ENCODE data around the gene SPSB3. TPM values are rescaled to one million over a fixed set of nuclear protein-coding genes. Genes with fewer than 3 reads are reported as not detected.

SPSB3 gene
- total and polyA plus RNA-seq, 4 donors, result 27.7 to 60.5 (median 37.8) TPM

DNA sequence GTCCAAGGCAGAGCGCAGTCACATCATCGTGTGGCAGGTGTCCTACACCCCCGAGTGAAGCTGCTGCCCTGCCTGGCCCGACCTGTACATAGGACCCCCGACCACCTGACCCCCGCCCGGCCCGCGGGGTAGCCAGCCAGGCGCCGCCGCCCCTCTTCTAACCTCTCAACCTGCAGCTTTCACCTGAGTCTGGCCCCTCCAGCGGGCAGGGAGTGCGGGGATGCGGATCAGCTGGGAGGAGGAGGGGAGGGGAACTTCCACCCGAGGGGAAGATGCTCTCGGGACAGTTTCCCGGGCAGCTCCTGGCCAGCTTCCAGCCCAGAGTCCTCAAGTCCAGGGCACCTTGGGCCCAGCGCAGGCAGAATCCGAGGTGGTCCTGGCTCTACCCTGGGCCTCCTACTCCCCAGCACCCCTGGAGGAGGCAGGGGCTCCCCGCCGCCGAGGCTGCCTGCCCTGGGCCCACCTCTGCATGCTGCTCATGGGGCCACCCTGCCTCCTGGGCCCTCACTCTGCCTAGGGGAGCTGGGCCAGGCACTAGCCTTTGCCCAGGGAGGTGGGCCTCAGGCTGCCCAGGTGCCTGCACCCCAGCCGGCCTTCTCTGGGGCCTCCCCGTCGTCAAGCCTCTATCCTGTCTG is 13.5 kb downstream of the SPSB3 start:
- TF ChIP-seq, protein P1, sequence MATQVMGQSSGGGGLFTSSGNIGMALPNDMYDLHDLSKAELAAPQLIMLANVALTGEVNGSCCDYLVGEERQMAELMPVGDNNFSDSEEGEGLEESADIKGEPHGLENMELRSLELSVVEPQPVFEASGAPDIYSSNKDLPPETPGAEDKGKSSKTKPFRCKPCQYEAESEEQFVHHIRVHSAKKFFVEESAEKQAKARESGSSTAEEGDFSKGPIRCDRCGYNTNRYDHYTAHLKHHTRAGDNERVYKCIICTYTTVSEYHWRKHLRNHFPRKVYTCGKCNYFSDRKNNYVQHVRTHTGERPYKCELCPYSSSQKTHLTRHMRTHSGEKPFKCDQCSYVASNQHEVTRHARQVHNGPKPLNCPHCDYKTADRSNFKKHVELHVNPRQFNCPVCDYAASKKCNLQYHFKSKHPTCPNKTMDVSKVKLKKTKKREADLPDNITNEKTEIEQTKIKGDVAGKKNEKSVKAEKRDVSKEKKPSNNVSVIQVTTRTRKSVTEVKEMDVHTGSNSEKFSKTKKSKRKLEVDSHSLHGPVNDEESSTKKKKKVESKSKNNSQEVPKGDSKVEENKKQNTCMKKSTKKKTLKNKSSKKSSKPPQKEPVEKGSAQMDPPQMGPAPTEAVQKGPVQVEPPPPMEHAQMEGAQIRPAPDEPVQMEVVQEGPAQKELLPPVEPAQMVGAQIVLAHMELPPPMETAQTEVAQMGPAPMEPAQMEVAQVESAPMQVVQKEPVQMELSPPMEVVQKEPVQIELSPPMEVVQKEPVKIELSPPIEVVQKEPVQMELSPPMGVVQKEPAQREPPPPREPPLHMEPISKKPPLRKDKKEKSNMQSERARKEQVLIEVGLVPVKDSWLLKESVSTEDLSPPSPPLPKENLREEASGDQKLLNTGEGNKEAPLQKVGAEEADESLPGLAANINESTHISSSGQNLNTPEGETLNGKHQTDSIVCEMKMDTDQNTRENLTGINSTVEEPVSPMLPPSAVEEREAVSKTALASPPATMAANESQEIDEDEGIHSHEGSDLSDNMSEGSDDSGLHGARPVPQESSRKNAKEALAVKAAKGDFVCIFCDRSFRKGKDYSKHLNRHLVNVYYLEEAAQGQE (IDR thresholded peaks at IDR 0.05), result no peak
- TF ChIP-seq, protein P2, sequence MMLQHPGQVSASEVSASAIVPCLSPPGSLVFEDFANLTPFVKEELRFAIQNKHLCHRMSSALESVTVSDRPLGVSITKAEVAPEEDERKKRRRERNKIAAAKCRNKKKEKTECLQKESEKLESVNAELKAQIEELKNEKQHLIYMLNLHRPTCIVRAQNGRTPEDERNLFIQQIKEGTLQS (IDR thresholded peaks at IDR 0.05), result no peak
- TF ChIP-seq, protein P3, sequence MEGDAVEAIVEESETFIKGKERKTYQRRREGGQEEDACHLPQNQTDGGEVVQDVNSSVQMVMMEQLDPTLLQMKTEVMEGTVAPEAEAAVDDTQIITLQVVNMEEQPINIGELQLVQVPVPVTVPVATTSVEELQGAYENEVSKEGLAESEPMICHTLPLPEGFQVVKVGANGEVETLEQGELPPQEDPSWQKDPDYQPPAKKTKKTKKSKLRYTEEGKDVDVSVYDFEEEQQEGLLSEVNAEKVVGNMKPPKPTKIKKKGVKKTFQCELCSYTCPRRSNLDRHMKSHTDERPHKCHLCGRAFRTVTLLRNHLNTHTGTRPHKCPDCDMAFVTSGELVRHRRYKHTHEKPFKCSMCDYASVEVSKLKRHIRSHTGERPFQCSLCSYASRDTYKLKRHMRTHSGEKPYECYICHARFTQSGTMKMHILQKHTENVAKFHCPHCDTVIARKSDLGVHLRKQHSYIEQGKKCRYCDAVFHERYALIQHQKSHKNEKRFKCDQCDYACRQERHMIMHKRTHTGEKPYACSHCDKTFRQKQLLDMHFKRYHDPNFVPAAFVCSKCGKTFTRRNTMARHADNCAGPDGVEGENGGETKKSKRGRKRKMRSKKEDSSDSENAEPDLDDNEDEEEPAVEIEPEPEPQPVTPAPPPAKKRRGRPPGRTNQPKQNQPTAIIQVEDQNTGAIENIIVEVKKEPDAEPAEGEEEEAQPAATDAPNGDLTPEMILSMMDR (IDR thresholded peaks at IDR 0.05; ENCODE audit: low read depth, low read length, missing input control), result no peak
- TF ChIP-seq FOXA2 (IDR thresholded peaks at IDR 0.05) (no peak), SP1 (IDR thresholded peaks at IDR 0.05) (no peak), JUND (IDR thresholded peaks at IDR 0.05) (no peak), TAF1 (conservative IDR thresholded peaks at IDR 0.05) (no peak), YY1 (IDR thresholded peaks at IDR 0.05) (no peak), GABPA (IDR thresholded peaks at IDR 0.05 in 1 of 2, conservative IDR thresholded peaks at IDR 0.05 in 1 of 2) (no peak), RAD21 (IDR thresholded peaks at IDR 0.05) (no peak), NR2F2 (IDR thresholded peaks at IDR 0.05) (no peak), EGR1 (IDR thresholded peaks at IDR 0.05; ENCODE audit: low read depth in 2 of 2) (no peak), HNF4A (conservative IDR thresholded peaks at IDR 0.05) (no peak), HNF4G (IDR thresholded peaks at IDR 0.05) (no peak), RXRA (IDR thresholded peaks at IDR 0.05) (no peak)
- TF ChIP-seq, protein P4, sequence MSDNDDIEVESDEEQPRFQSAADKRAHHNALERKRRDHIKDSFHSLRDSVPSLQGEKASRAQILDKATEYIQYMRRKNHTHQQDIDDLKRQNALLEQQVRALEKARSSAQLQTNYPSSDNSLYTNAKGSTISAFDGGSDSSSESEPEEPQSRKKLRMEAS (IDR thresholded peaks at IDR 0.05), result no peak
- H3K4me3 ChIP-seq (ENCODE audit: low read depth in 1 of 3, low read length in 3 of 3), result no peak overlapping the region
- H3K9me3 ChIP-seq (ENCODE audit: control insufficient read depth in 4 of 4, low read length in 3 of 4), result no peaks in the 10 kb centered on the region
- H3K9ac ChIP-seq (ENCODE audit: low read depth in 1 of 2, low read length in 2 of 2), result no peak overlapping the region
- peaks cover 3 to 32% (median 18%) of the 10 kb centered on the region in 4 donors for H3K4me1 ChIP-seq (ENCODE audit: control insufficient read depth in 4 of 4, insufficient read depth in 4 of 4, low read length in 3 of 4)
- 85% methylated on average over 26 of the region's 26 CpGs for WGBS
- H3K27ac ChIP-seq (ENCODE audit: low read depth in 1 of 2, low read length in 2 of 2), result no peak overlapping the region
- H3K36me3 ChIP-seq (ENCODE audit: control insufficient read depth in 4 of 4, insufficient read depth in 3 of 4, low read depth in 1 of 4, low read length in 3 of 4), result peaks cover 5 to 38% (median 12%) of the 10 kb centered on the region in 4 donors
- DNase-seq (ENCODE audit: low spot score), result no peak
- no peaks in the 10 kb centered on the region for H3K27me3 ChIP-seq (ENCODE audit: control insufficient read depth in 4 of 4, insufficient read depth in 4 of 4, low read length in 3 of 4)

DNA sequence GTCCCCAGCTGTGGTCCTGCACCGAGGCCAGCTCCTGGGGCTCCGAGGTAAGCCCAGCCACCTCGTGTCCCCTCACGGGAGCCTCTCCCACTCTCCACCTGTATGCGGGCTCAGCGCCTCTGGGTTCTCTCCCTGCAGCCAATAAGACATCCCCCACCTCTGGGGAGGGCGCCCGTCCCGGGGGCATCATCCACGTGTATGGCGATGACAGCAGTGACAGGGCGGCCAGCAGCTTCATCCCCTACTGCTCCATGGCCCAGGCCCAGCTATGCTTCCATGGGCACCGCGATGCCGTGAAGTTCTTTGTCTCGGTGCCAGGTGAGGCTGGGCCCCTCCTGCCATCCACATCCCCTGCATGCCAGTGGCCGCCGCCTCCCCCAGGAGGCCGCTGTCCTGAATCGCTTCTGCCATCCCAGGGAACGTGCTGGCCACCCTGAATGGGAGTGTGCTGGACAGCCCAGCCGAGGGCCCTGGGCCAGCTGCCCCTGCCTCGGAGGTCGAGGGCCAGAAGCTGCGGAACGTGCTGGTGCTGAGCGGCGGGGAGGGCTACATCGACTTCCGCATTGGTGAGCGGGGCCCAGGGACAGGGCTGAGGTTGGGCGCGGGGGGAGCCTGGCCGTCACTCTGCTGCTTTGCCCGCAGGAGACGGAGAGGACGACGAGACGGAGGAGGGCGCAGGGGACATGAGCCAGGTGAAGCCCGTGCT is 14.2 kb downstream of the SPSB3 start:
- no peak for DNase-seq (ENCODE audit: low spot score)
- no peak overlapping the region for H3K4me3 ChIP-seq (ENCODE audit: low read depth in 1 of 3, low read length in 3 of 3)
- TF ChIP-seq RAD21 (IDR thresholded peaks at IDR 0.05) (no peak), FOXA1 (IDR thresholded peaks at IDR 0.05) (no peak), TAF1 (conservative IDR thresholded peaks at IDR 0.05) (no peak), NR2F2 (IDR thresholded peaks at IDR 0.05) (no peak)
- H3K27me3 ChIP-seq (ENCODE audit: control insufficient read depth in 4 of 4, insufficient read depth in 4 of 4, low read length in 3 of 4), result no peaks in the 10 kb centered on the region
- peaks cover 0 to 25% (median 13%) of the 10 kb centered on the region in 4 donors for H3K4me1 ChIP-seq (ENCODE audit: control insufficient read depth in 4 of 4, insufficient read depth in 4 of 4, low read length in 3 of 4)
- peaks cover 6 to 38% (median 12%) of the 10 kb centered on the region in 4 donors for H3K36me3 ChIP-seq (ENCODE audit: control insufficient read depth in 4 of 4, insufficient read depth in 3 of 4, low read depth in 1 of 4, low read length in 3 of 4)
- H3K9ac ChIP-seq (ENCODE audit: low read depth in 1 of 2, low read length in 2 of 2), result no peak overlapping the region
- no peak overlapping the region for H3K27ac ChIP-seq (ENCODE audit: low read depth in 1 of 2, low read length in 2 of 2)
- no peaks in the 10 kb centered on the region for H3K9me3 ChIP-seq (ENCODE audit: control insufficient read depth in 4 of 4, low read length in 3 of 4)
- whole genome bisulfite sequencing, result 91% methylated on average over 41 of the region's 41 CpGs

Data from liver (tissue), 9 donors.